GM21529 (cell line): ENCODE results near the gene RPTOR.
"Not testable (repeated sequence)": the region's sequence is repeated elsewhere in the genome, so short reads cannot be mapped to it uniquely, and the experiment has no call there.

ENCODE experiments used
- ATAC-seq: cut with Tn5 transposase; IDR thresholded peaks from one replicate; pipeline ENCODE4 v1.9.1; 2021; ENCODE audit not compliant: unreplicated experiment

The RPTOR gene

DNA sequence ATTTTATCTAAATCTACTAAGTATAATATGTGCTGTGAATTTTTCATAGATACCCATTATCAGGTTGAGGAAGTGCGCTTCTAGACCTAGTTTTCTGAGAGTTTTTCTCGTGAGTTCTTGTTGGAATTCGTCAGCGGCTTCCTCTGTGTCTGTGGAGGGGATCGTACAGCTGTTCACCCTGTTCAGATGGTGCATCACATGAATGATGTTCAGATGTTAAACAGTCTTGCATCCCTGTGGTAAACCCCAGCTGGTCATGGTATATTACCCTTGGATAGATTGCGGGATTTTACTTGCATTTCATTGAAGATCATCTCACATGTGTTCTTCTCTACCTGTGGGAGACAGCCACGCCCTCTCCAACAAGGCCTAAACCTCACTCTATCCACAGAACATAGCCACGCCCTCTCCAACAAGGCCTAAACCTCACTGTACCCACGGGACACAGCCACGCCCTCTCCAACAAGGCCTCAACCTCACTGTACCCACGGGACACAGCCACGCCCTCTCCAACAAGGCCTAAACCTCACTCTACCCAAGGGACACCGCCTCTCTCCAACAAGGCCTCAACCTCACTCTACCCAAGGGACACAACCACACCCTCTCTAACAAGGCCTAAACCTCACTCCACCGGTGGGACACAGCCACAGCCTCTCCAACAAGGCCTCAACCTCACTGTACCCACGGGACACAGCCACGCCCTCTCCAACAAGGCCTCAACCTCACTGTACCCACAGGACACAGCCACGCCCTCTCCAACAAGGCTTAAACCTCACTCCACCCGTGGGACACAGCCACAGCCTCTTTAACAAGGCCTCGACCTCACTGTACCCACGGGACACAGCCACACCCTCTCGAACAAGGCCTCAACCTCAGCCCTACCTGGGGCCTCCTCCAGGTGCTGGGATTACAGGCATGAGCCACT is 266.8 kb downstream of the RPTOR start:
- ATAC-seq = no peak

DNA sequence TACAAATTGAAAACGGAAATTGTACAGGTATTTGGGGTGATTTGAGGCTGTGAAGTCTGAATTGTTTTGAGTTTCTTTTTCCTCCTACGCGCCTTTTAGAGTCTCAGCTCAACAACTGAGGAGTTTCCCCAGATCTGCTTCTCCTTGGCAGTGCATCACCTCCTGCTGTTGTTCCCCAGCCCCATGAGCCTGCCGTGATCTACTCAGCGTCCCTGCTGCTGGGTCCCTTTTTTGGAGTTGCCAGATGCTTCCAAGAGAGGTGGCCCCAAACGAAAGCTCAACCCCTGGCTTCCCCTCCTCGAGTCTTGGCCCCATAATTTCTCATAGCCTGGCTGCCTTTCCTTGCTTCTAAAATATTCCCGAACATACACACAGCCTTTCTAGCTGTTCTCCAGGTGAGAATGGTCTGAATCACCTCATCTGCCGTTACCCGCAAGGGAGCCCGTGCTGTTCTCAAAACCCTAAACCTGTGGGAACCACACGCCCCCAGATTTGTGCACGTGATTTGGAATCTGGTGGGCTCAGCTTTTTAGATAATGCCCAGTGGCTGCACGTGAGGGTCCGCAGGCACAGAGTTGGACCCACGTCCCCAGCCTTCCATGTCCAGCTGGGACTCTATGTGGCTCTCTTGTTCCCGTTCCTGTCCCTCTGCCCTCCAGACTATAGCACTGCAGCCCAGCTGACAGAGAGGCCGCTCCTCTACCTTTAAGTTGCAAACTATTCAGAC is 267.9 kb downstream of the RPTOR start:
- no peak for ATAC-seq

DNA sequence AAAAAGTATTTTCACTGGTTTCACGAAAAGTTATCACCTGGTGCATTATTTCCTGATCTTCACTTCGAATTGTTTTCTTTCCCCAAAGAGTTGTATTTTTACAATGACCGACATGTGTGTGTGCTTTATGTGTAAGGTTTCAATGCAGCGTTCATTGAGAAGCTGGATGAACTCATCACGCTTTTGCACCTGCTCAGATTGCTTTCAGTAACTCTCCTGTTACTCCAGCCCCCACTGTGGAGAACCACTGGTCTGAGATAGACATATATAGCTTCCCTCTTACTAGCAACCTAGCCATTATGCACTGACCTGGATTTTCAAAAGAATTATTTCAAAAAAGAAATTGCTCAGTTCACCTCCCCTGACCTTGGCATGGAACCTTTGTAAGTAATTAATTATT is 268.7 kb downstream of the RPTOR start:
- no peak for ATAC-seq

DNA sequence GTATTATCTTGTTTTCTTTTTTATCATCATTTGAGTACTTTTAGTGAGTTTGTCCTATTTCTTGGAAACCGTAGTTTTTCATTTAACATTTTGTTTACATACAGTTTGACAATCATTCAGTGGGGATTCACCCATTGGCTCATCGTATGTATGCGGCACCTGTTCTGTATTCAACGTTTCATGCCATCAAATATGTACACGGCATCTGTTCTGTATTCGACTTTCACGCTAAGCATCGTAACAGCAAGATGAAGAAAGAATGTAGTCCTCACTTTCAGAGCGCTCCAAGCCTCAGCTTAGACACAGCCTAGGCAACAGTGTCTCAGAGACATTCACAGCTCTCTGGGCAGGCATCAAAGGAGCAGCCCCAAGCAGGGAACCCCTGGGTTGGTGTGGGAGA is 269.9 kb downstream of the RPTOR start:
- no peak for ATAC-seq

DNA sequence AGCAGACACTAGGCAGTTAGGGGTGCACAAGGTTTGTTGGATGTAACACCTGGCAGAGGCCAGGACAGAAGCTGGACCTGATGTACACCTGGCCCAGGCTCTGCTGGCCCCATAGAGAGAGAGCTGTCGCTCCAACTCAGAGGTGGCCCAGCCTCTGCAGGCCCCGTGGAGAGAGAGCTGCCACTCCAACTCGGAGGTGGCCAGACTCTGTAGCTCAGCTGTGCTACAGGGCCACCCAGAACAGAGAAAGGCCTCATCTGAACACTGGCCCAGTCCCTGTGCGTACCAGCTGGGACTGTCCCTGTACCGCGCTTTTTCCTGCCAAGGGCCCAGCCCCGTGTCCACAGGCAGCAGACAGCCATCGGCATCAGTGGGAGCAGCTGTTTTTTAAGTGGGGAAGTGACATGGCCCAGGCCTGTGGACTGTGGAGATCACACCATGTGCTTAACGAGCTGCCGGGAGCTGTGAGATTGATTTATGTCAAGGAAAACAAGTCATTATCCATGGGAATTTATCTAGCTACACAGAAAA is 270.6 kb downstream of the RPTOR start:
- no peak for ATAC-seq

DNA sequence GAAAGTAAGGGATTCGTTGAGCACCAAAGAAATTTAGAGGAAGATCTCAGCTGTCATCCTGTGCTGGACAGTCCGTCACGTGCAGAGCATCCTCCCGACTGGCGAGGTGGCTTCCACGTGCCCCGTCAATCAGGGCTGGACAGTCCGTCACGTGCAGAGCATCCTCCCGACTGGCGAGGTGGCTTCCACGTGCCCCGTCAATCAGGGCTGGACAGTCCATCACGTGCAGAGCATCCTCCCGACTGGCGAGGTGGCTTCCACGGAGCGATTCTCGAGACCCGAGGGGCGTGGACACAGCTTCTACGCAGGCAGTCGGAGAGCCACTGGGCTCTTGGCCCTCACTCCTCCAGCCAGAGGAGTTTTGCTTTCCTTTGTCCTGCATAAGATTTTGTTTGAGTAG is 271.1 kb downstream of the RPTOR start:
- ATAC-seq = not testable (repeated sequence)

DNA sequence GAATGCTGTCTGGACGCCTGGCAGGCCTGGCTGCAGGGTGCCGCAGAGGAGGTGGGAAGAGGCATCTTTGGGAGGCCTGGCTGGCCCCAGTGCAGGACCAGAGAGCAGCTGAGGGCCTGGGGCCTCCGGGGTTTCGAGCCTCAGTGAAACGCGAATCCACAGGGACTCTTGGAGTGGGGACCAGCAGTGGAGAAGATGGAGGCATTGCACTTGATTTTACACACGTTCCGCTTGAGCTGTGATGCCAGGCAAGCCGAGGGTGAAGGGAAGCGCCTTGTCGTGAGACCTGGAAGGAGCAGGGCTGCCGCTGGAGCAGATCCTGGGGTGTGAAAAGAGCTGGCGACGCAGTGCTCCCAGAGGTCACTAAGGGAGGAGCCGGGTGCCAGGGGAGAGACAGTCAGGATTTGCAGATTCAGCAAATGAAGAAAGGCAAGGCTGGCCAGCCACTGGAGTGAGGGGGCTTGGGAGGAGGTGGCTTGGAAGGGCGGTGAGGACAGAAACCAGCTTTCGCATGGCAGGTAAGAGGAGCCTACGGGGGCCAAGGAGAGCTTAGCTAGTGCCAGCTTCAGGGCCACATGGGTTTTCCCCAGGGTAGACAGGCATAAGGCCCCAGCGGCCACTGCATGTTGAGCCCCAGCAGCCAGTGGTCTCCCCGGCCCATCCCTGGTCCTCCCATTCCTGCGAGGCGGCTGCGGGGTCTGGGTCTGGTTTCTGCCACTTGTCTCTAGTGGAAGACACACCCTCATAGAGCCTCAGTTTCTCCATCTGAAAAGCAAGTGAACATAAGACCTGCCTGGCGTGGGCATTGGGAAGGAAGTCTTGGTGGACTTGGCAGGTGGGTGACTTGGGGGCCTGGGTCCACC is 271.8 kb downstream of the RPTOR start:
- ATAC-seq = no peak

DNA sequence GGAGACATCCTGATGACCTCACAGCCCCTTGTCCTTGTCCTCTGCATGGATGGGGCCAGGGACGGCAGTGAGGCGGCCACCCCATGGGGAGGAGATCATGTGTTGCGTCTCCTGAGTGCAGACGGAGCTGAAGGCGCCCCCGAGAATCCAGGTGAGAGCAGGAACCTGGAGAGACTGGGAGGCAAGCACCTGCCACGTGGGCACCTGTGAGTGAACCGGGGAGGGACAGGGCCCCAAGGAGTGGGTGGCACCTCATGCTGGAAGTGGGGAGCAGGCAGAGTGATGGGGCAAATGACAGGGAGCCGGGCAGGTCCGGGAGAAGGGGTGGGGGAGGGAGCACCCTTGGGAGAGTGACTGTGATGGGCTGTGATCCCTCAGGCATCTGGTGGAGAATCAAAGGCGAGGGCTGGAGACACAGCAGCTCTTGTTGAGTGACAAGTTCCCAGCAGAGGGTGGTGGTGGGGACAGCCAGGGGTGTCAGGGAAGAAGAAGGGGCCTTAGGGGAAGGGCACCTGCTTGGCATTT is 272.7 kb downstream of the RPTOR start:
- no peak for ATAC-seq

DNA sequence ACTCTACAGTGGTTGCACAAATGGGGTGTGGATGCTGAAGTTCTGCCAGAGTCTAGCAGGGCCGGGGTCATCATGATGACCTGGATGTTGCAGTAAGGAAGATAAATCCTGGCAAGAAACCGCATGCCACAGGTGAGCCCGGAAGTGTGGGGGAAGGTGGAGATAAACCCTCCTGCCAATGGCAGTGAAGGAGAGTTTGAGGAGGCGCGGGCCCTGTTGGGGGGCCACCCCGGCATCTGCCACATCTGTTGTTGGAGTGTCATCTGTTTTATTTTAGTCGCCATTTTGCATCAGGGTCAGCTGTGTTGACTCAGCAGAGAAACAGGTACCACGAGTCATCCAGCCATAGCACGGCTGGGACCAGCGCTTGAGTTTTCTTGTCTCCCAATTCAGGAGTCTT is 273.2 kb downstream of the RPTOR start:
- no peak for ATAC-seq

DNA sequence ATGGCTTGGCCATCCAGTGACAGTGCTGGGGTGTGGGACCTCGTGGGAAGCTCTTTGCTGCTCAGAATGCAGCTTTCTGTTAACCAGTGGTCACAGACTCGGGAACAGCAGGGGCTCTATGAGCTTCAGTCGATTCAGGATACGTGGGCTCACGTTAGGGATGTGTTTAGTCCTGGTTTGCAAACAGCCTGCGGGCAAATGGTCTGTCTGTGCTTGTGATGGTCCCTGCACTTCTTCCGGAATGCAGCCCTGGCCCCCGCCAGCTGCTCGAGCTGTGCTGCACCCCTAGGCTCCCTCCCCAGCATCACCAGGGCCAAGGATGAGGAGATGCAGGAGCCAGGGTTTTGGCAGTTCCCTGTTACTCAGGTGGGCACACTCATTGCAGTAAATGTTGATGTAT is 274.2 kb downstream of the RPTOR start:
- no peak for ATAC-seq

DNA sequence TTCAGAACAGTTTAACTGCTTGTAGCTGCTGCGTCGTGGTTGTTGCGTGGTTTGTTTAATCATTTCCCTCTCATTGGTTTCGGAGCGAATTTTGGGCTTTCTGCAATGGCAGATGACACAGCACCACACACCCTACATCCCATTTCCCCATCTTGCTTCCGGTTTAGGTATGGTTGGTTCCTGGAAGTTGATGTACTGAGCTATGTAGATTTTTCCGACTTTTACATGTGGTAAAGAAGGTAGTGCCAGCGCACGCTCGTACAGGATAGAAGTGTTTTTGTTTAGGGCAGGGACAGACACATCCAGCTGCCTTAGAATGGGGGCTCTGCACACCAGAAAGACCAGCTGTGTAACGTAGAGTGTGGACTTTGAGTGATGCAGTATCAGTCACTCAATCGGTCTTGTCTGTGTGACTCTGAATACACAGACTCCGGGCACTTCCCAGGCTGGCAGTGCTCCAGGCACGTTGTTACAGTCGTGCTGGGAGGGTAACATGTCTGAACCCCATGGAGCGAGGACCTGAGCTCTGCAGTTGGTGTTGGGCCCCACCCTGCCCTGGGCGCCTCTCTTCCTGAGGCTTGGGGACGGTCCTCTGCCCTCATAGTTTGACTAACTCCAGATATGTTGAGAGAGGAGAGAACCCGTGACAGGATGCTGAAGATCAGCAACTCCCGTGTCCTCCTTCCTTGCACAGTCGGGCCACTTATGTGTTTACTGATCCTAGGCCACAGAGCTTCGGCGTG is 275.0 kb downstream of the RPTOR start:
- ATAC-seq = no peak

DNA sequence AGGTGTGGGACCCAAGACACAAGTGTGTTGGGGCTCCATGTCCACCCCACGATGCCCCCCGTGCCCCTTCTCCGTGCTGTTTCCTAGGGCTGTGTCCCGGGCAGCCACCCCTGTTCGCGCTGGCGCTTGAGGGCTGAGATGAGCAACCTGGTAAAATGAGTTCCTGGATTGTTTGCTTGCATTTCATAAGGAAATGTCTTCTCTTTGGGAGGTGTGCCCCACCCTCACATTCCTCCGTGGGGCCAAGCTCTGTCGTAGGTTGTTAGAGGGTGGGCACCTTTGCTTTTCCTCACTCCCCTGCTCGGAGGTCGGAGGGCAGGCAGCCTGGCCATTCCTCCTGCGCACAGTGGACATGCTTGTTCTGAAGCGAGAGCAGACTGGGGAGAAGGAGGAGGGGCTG is 275.7 kb downstream of the RPTOR start:
- ATAC-seq = no peak

DNA sequence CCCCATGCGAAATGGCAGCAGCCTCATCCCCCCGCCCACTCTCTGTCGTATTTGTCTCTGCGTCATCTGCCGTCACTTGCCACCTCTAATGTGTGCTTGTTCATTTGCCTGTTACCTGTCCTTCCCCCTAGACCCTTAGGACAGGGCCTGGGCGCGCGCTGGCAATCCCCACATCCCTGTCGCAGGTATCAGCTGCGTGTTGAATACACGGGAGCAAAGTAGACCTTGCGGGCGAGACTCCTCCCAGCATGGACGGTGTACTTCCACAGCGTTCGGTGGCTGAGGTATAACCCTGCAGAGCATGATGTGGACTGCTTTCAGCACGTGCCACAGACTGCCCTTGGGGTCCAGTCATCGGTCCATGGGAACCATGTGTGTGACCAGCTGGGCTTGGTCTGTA is 276.9 kb downstream of the RPTOR start:
- ATAC-seq = no peak

DNA sequence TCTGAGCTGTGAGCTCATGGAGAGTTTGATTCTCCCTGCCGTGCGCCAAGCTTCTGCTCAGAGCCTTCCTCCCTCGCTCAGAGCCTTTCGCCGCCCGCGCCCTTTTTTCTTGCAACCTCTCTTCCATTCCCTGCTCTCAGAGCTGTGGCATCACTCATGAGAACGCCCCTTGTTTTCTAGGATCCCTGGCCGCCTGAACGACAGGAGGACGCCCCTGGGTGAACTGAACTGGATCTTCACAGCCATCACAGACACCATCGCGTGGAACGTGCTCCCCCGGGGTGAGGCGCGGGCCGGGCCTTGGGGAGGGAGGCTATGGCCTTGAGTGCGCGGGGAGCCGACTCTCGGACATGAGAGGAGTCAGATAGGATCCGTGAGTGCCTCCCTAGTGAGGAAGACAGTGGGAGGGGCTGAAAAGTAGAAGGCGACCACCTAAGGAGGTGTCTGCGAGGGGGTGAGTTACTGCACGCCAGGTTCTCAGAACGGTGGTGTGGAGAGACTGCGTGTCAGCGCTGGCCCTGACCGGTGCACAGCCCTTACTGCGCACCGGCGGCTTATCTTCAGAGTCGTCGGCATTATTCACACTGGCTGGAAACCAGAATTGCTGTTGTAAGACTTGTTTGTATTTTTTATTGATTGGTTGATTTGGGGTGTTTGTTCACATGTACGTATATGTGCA is 277.5 kb downstream of the RPTOR start:
- ATAC-seq = no peak

DNA sequence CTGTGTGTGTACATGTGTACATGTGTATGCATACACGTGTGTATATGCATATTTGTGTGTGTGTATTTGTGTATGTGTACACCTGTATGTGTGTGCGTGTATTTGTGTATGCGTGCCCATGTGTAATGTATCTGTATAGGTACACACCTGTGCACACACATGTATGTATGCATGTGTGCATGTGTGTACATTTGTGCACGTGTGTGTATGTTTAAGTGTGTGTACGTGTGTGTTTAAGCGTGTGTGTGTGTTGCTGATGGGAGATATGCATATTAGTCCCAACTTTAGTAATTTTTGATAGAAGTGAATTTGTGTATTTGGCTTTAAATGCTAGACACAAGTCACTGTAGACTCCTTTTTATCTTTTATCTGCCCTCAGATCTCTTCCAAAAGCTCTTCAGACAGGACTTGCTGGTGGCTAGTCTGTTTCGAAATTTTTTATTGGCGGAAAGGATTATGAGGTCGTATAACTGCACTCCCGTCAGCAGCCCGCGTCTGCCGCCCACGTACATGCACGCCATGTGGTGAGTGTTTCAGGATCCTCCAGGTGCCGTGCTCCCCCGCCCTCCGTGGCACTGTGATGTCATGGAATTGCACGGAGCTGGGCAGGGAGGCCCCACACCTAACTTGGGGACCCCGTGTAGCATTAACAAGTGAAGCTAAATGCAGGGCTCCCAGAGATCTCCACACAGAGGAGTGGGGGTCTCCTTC is 278.2 kb downstream of the RPTOR start:
- ATAC-seq = no peak

DNA sequence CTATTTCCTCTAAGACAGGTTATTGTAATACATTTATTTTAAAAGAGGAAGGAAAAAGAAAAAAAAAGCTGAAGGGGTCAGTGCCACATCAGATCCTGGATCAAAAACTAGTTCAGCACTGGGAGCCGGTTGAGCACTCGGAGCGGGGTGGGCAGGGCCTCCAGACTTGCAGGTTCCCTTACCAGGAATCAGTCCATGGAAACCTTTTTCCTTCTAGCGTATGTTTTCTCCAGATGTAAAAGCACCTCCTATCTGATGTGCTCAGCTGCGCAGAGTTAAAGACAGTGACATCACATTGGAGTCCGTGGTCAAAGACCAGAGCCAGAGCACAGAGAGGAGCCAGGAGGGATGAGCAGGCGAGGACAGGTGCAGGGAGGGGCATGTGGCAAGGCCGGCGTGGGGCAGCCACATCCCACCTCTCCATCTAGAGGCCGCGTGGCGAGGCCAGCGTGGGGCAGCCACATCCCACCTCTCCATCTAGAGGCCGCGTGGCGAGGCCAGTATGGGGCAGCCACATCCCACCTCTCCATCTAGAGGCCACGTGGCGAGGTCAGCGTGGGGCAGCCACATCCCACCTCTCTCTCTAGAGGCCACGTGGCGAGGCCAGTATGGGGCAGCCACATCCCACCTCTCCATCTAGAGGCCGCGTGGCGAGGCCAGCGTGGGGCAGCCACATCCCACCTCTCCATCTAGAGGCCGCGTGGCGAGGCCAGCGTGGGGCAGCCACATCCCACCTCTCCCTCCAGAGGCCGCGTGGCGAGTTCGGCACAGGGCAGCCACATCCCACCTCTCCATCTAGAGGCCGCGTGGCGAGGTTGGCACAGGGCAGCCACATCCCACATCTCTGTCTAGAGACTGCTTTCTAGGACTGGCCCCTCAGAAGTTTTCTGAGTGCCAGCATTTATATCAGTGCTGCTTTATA is 280.2 kb downstream of the RPTOR start:
- no peak for ATAC-seq

DNA sequence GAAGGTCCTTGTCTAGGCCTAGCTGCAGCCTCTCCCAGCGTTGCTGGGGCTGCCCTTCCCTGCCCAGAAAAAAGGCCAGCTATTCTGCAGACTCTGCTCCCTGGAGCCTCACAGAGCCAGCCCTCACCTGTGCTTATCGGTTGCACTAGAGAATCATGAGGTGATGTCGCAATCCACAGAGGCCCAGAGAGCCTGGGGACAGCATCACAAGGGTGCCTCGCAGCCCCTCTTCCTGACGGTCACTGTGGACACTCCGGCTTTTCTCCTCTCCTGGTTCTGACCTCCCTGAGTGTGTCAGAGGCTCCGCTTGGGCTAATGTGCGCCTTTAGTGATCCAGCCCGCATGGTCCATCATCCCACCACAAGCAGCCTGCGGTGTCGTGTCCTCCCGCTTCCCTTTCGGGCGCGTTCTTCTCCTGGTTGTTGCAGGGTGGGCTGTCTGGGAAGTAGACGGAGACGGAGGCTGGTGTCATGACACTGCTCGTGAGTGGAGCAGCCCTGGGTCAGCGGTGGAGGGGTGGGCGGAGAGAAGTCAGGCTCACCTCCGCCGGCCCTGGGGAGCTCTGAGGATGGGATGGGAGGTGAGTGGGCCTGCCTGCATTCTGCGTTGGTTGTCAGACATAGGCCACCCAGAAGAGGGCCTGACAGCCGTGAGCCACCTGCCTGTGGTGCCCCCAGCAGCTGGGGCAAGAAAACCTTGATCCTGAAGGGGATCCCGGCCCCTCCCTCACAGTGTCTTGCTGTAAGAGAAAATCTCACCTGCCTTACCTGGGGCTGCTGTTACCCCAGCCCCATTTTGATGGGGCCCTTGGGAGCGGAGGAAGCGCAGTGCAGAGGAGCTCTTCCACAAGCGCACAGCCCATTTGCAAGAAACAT is 281.1 kb downstream of the RPTOR start:
- ATAC-seq = no peak
